HCT116 (cell line): ENCODE results near the gene SLC35G4. TPM values are rescaled to one million over a fixed set of nuclear protein-coding genes. Genes with fewer than 3 reads are reported as not detected.

ENCODE experiments used
- ATAC-seq: fragments of 200-7000 bp; cut with Tn5 transposase; 2 replicates; pipeline ENCODE4 v1.9.1; 2020; ENCODE audit warnings: mild to moderate bottlenecking, moderate library complexity
- BruUV-seq: library from RNA; stranded (reverse); fragments of 400-500 nt; replicated peaks from 2 replicates; lab custom pipeline; 2021; lab: Mats Ljungman, UMichigan
- CTCF ChIA-PET: fragments of 300-600 bp; sonication (Branson Sonifier 250); formaldehyde crosslinking; loops from one replicate; lab custom pipeline; 2021; ENCODE audit warnings: antibody characterized with exemption; lab: Charles Lee
- POLR2A ChIA-PET: fragments of 300-600, 350-600 bp; sonication (Branson Sonifier 250); formaldehyde crosslinking; loops from one replicate; lab custom pipeline; 2021; ENCODE audit warnings: antibody characterized with exemption; lab: Charles Lee
- RAD21 ChIA-PET, 2 experiments: fragments of 300-600 bp; sonication (Branson Sonifier 250); formaldehyde crosslinking; loops; one replicate each; lab custom pipeline; 2023; ENCODE audit warnings: low total read pairs in 2 of 2; ENCODE audit not compliant: uncharacterized antibody in 2 of 2, unreplicated experiment in 2 of 2, low non-redundant PET in 1 of 2; lab: Charles Lee
- DNase-seq: peaks from one replicate; pipeline ENCODE4 v3.0.0-alpha.2; 2010; ENCODE audit warnings: low read depth, low spot score
- H2AFZ ChIP-seq: fragments of 200-600 bp; shearing (Covaris generic), sonication (generic); 2 replicates; pipeline ENCODE4 v1.6.1; 2017; ENCODE audit warnings: low read depth, mixed run types, mixed read lengths, antibody characterized with exemption, low read length; ENCODE audit not compliant: poor library complexity, severe bottlenecking
- H3K27ac ChIP-seq: 2 replicates; pipeline ENCODE4 v1.5.1; 2012; ENCODE audit warnings: low read depth, low read length
- H3K27me3 ChIP-seq: fragments of 200-600 bp; sonication (generic); 2 replicates; pipeline ENCODE4 v1.6.1; 2016; ENCODE audit warnings: mixed run types, low read length, mixed read lengths; ENCODE audit not compliant: insufficient read depth
- H3K36me3 ChIP-seq, 2 experiments: fragments of 200-500 bp in 1 of 2; fragments of 200-600 bp in 1 of 2; sonication (Bioruptor generic) in 1 of 2; sonication (generic) in 1 of 2; 2 replicates each; pipeline versions ENCODE4 v1.5.1 to v1.6.1; 2014 to 2016; ENCODE audit warnings: low read length in 2 of 2, inconsistent platforms in 1 of 2, mixed read lengths in 1 of 2, mixed run types in 1 of 2; ENCODE audit not compliant: insufficient read depth in 2 of 2, control insufficient read depth in 1 of 2
- H3K4me1 ChIP-seq, 2 experiments: fragments of 200-600 bp in 1 of 2; sonication (generic) in 1 of 2; 2 replicates each; pipeline versions ENCODE4 v1.5.1 to v1.6.1; 2012 to 2017; ENCODE audit warnings: low read length in 2 of 2, inconsistent platforms in 1 of 2, mild to moderate bottlenecking in 1 of 2, mixed read lengths in 1 of 2, mixed run types in 1 of 2, moderate library complexity in 1 of 2; ENCODE audit not compliant: insufficient read depth in 2 of 2, control insufficient read depth in 1 of 2
- H3K4me2 ChIP-seq: fragments of 200-600 bp; sonication (generic); 2 replicates; pipeline ENCODE4 v1.6.1; 2017; ENCODE audit warnings: mixed run types, low read length, mixed read lengths
- H3K4me3 ChIP-seq, 2 experiments: fragments of 200-600 bp in 1 of 2; sonication (generic) in 1 of 2; replicated peaks in 1 of 2; 2 replicates each; pipeline ENCODE4 v1.5.1; 2011 to 2016; ENCODE audit warnings: low read length in 2 of 2, control low read depth in 1 of 2, low read depth in 1 of 2, mild to moderate bottlenecking in 1 of 2, mixed read lengths in 1 of 2, mixed run types in 1 of 2
- H3K79me2 ChIP-seq: fragments of 200-600 bp; sonication (generic); 2 replicates; pipeline ENCODE4 v1.6.1; 2017; ENCODE audit warnings: mild to moderate bottlenecking, mixed run types, low read length, moderate library complexity, mixed read lengths; ENCODE audit not compliant: insufficient read depth
- H3K9ac ChIP-seq: fragments of 200-600 bp; sonication (generic); 2 replicates; pipeline ENCODE4 v1.6.1; 2016; ENCODE audit warnings: low read length, mixed read lengths
- H3K9me2 ChIP-seq: fragments of 200-600 bp; sonication (generic), shearing (Covaris generic); 2 replicates; pipeline ENCODE4 v1.6.1; 2017; ENCODE audit warnings: mixed run types, mild to moderate bottlenecking, moderate library complexity; ENCODE audit not compliant: insufficient read depth
- H3K9me3 ChIP-seq, 2 experiments: fragments of 200-500 bp in 1 of 2; fragments of 200-600 bp in 1 of 2; sonication (Bioruptor generic) in 1 of 2; sonication (generic) in 1 of 2; 2 replicates each; pipeline ENCODE4 v1.6.1; 2014 to 2017; ENCODE audit warnings: low read length in 2 of 2, mixed read lengths in 2 of 2, inconsistent platforms in 1 of 2, low read depth in 1 of 2, mild to moderate bottlenecking in 1 of 2, mixed run types in 1 of 2, moderate library complexity in 1 of 2; ENCODE audit not compliant: control insufficient read depth in 1 of 2, insufficient read depth in 1 of 2
- H4K20me1 ChIP-seq: fragments of 200-600 bp; sonication (generic), shearing (Covaris generic); 2 replicates; pipeline ENCODE4 v1.6.1; 2017; ENCODE audit warnings: mixed run types, mild to moderate bottlenecking, moderate library complexity; ENCODE audit not compliant: insufficient read depth
- CEBPB ChIP-seq: IDR thresholded peaks from 2 replicates; pipeline ENCODE4 v1.6.1; 2012; ENCODE audit warnings: low read depth
- ELF1 ChIP-seq: IDR thresholded peaks from 2 replicates; pipeline ENCODE4 v1.6.1; 2012; ENCODE audit warnings: low read depth, borderline replicate concordance
- EZH2 ChIP-seq: fragments of 200-600 bp; sonication (generic); IDR thresholded peaks from 2 replicates; pipeline ENCODE4 v1.6.1; 2017; ENCODE audit warnings: antibody characterized with exemption, mixed run types
- FOSL1 ChIP-seq: IDR thresholded peaks from 2 replicates; pipeline ENCODE4 v1.6.1; 2012; ENCODE audit warnings: low read depth
- MAX ChIP-seq: IDR thresholded peaks from 2 replicates; pipeline ENCODE4 v1.6.1; 2012
- POLR2AphosphoS5 ChIP-seq: IDR thresholded peaks from 2 replicates; pipeline ENCODE4 v1.6.1; 2011; ENCODE audit warnings: mild to moderate bottlenecking, low read depth, low read length, moderate library complexity
- RAD21 ChIP-seq: IDR thresholded peaks from 2 replicates; pipeline ENCODE4 v1.6.1; 2012; ENCODE audit warnings: low read depth, mild to moderate bottlenecking
- REST ChIP-seq: IDR thresholded peaks from 2 replicates; pipeline ENCODE4 v1.6.1; 2012; ENCODE audit warnings: low read depth
- ZNF274 ChIP-seq: fragments of 200-500 bp; sonication (Bioruptor generic); IDR thresholded peaks from 2 replicates; pipeline ENCODE4 v1.6.1; 2014; ENCODE audit warnings: mild to moderate bottlenecking, low read depth, low read length, inconsistent platforms
- intact Hi-C: fragments of 100-400 bp; cut with micrococcal nuclease; formaldehyde crosslinking; loops from 2 replicates; pipeline ENCODE4 v1.10.0; 2022
- total RNA-seq: library from RNA; stranded (reverse); gene quantifications from one replicate; pipeline ENCODE4 v1.2.1, GENCODE V29; 2021; ENCODE audit not compliant: unreplicated experiment

The SLC35G4 gene
- total RNA-seq, 1 experiment from 2014 or later = not detected

- Histone ChIP-seq H3K79me2 (no peaks in the 10 kb centered on the region), H3K4me3 (no peak overlapping the region), H3K4me2 (no peak overlapping the region), H4K20me1 (no peaks in the 10 kb centered on the region), H3K27me3 (peaks cover 29% of the 10 kb centered on the region), H3K4me1 (no peaks in the 10 kb centered on the region), H3K9ac (no peak overlapping the region), H3K9me2 (no peaks in the 10 kb centered on the region), H3K9me3 (no peaks in the 10 kb centered on the region), H2AFZ (no peak overlapping the region), H3K36me3 (no peaks in the 10 kb centered on the region), H3K27ac (no peak overlapping the region)
- no peak for DNase-seq
- CTCF ChIA-PET = no interaction called here
- POLR2A ChIA-PET = no interaction called here
- RAD21 ChIA-PET = no interaction called here
- TF ChIP-seq EZH2 = no peak
- no peak for TF ChIP-seq ZNF274
- TF ChIP-seq POLR2AphosphoS5 = no peak
- TF ChIP-seq FOSL1 = no peak
- no peak for TF ChIP-seq ELF1
- no peak for TF ChIP-seq REST
- TF ChIP-seq MAX = no peak
- TF ChIP-seq RAD21 = no peak
- no peak for TF ChIP-seq CEBPB
- no TSS peak for BruUV-seq
- no peak for ATAC-seq
- intact Hi-C loops = no loop called here
Measured at GRCh38 chr18:11586896-11587295, 22.5 kb upstream of the SLC35G4 start.
